Mucosa of rectum (tissue), 2 donors: ENCODE data around the gene TRPC3.

Source experiments
- H3K27ac ChIP-seq, 2 donors: one replicate each; pipeline ENCODE4 v1.7.0; 2013; ENCODE audit warnings: inconsistent platforms in 2 of 2, low read depth in 2 of 2, low read length in 2 of 2
- H3K27me3 ChIP-seq, 2 donors: one replicate each; pipeline ENCODE4 v1.7.0; 2013; ENCODE audit warnings: low read length in 2 of 2; ENCODE audit not compliant: control insufficient read depth in 2 of 2, insufficient read depth in 2 of 2
- H3K36me3 ChIP-seq, 2 donors: one replicate each; pipeline ENCODE4 v1.7.0; 2013; ENCODE audit warnings: low read length in 2 of 2; ENCODE audit not compliant: control insufficient read depth in 2 of 2, insufficient read depth in 2 of 2
- H3K4me1 ChIP-seq, 2 donors: one replicate each; pipeline ENCODE4 v1.7.0; 2013; ENCODE audit warnings: low read length in 2 of 2, mild to moderate bottlenecking in 1 of 2; ENCODE audit not compliant: control insufficient read depth in 2 of 2, insufficient read depth in 2 of 2
- H3K4me3 ChIP-seq, 2 donors: one replicate each; pipeline ENCODE4 v1.7.0; 2013; ENCODE audit warnings: low read length in 2 of 2
- H3K9ac ChIP-seq, 2 donors: one replicate each; pipeline ENCODE4 v1.7.0; 2013; ENCODE audit warnings: low read length in 2 of 2, low read depth in 1 of 2, mild to moderate bottlenecking in 1 of 2
- H3K9me3 ChIP-seq, 2 donors: one replicate each; pipeline ENCODE4 v1.7.0; 2013; ENCODE audit warnings: low read length in 2 of 2; ENCODE audit not compliant: control insufficient read depth in 2 of 2
- donor health status: healthy.
- donor health status: Normal muscosa, but diverticular disease.

TRPC3 gene

GRCh38 chr4:121951521-121952110 lies at the start of gene TRPC3:
Gene TRPC3 (minus strand): TSS chr4:121952060. CDS start chr4:121951680, 380 bp downstream.
- H3K27me3 ChIP-seq: peaks cover 8 to 37% of the 10 kb centered on the region in 2 donors
- H3K36me3 ChIP-seq: no peaks in the 10 kb centered on the region
- H3K4me1 ChIP-seq: peaks cover 4 to 9% of the 10 kb centered on the region in 2 donors
- no peak within 1 kb of the TSS for H3K27ac ChIP-seq
- H3K9ac ChIP-seq: peak within 1 kb of the TSS; percentile 18 to 30
- H3K4me3 ChIP-seq: peak within 1 kb of the TSS; percentile 68 to 74
- no peaks in the 10 kb centered on the region for H3K9me3 ChIP-seq

- Histone ChIP-seq H3K36me3 (no peaks in the 10 kb centered on the region), H3K9me3 (no peaks in the 10 kb centered on the region), H3K27ac (no peak overlapping the region), H3K4me1 (no peaks in the 10 kb centered on the region), H3K27me3 (peaks cover 0 to 5% of the 10 kb centered on the region in 2 donors), H3K9ac (no peak overlapping the region), H3K4me3 (no peak overlapping the region)
These were observed 49.0 kb upstream of the TRPC3 start for GRCh38 chr4:122000849-122001248.

GRCh38 chr4:121998024-121998423 lies 46.2 kb upstream of the TRPC3 start:
- Histone ChIP-seq H3K36me3 (no peaks in the 10 kb centered on the region), H3K9me3 (no peaks in the 10 kb centered on the region), H3K4me3 (no peak overlapping the region), H3K9ac (no peak overlapping the region), H3K27ac (no peak overlapping the region), H3K4me1 (no peaks in the 10 kb centered on the region), H3K27me3 (peaks cover 0 to 5% of the 10 kb centered on the region in 2 donors)

- Histone ChIP-seq H3K9ac (no peak overlapping the region), H3K4me1 (no peaks in the 10 kb centered on the region), H3K9me3 (no peaks in the 10 kb centered on the region), H3K27ac (no peak overlapping the region), H3K4me3 (no peak overlapping the region), H3K36me3 (no peaks in the 10 kb centered on the region), H3K27me3 (peaks cover 0 to 5% of the 10 kb centered on the region in 2 donors)
These were observed 44.1 kb upstream of the TRPC3 start for GRCh38 chr4:121995790-121996537.

- no peaks in the 10 kb centered on the region for H3K9me3 ChIP-seq
- no peaks in the 10 kb centered on the region for H3K27me3 ChIP-seq
- H3K27ac ChIP-seq: no peak overlapping the region
- H3K4me1 ChIP-seq: no peaks in the 10 kb centered on the region
- no peak overlapping the region for H3K4me3 ChIP-seq
- H3K9ac ChIP-seq: no peak overlapping the region
- no peaks in the 10 kb centered on the region for H3K36me3 ChIP-seq
These were observed 40.1 kb upstream of the TRPC3 start for GRCh38 chr4:121991968-121992367.

GRCh38 chr4:121990489-121990888 lies 38.6 kb upstream of the TRPC3 start:
- Histone ChIP-seq H3K4me3 (no peak overlapping the region), H3K36me3 (no peaks in the 10 kb centered on the region), H3K27ac (no peak overlapping the region), H3K9me3 (no peaks in the 10 kb centered on the region), H3K4me1 (no peaks in the 10 kb centered on the region), H3K27me3 (no peaks in the 10 kb centered on the region), H3K9ac (no peak overlapping the region)

- Histone ChIP-seq H3K27me3 (no peaks in the 10 kb centered on the region), H3K9me3 (no peaks in the 10 kb centered on the region), H3K9ac (no peak overlapping the region), H3K4me1 (no peaks in the 10 kb centered on the region), H3K27ac (no peak overlapping the region), H3K36me3 (no peaks in the 10 kb centered on the region), H3K4me3 (no peak overlapping the region)
These were observed 37.9 kb upstream of the TRPC3 start for GRCh38 chr4:121989715-121990114.

- H3K27ac ChIP-seq: no peak overlapping the region
- no peak overlapping the region for H3K4me3 ChIP-seq
- no peaks in the 10 kb centered on the region for H3K27me3 ChIP-seq
- no peaks in the 10 kb centered on the region for H3K9me3 ChIP-seq
- H3K9ac ChIP-seq: no peak overlapping the region
- H3K4me1 ChIP-seq: no peaks in the 10 kb centered on the region
- no peaks in the 10 kb centered on the region for H3K36me3 ChIP-seq
These were observed 37.1 kb upstream of the TRPC3 start for GRCh38 chr4:121988950-121989349.

GRCh38 chr4:121980643-121981042 lies 28.8 kb upstream of the TRPC3 start:
- Histone ChIP-seq H3K27ac (no peak overlapping the region), H3K27me3 (no peaks in the 10 kb centered on the region), H3K4me3 (no peak overlapping the region), H3K36me3 (no peaks in the 10 kb centered on the region), H3K9ac (no peak overlapping the region), H3K9me3 (no peaks in the 10 kb centered on the region), H3K4me1 (no peaks in the 10 kb centered on the region)

GRCh38 chr4:121978172-121978516 lies 26.3 kb upstream of the TRPC3 start:
- H3K27me3 ChIP-seq: no peaks in the 10 kb centered on the region
- no peaks in the 10 kb centered on the region for H3K4me1 ChIP-seq
- H3K9me3 ChIP-seq: no peaks in the 10 kb centered on the region
- no peaks in the 10 kb centered on the region for H3K36me3 ChIP-seq
- H3K4me3 ChIP-seq: no peak overlapping the region
- no peak overlapping the region for H3K9ac ChIP-seq
- H3K27ac ChIP-seq: no peak overlapping the region
